K562 (cell line): ENCODE measurements around the gene RER1. TPM values are rescaled to one million over a fixed set of nuclear protein-coding genes. Genes with fewer than 3 reads are reported as not detected.
A peak's percentile ranks its signal among the peaks of the same experiment; 100 is the strongest.

Experiments
- CUX1 ChIP-seq: fragments of 200-800 bp; sonication (Bioruptor generic); IDR thresholded peaks from 2 replicates; pipeline ENCODE4 v1.6.1; 2016; ENCODE audit warnings: missing genetic modification characterization, missing compliant biosample characterization
- E2F5 ChIP-seq: sonication (generic); formaldehyde crosslinking; IDR thresholded peaks from 2 replicates; pipeline ENCODE4 v1.8.0; 2022; ENCODE audit warnings: mild to moderate bottlenecking, missing genetic modification reagents
- HMG20B ChIP-seq: fragments of 250-450 bp; sonication (Bioruptor Pico); IDR thresholded peaks from 2 replicates; pipeline ENCODE4 v1.5.0; 2021; ENCODE audit warnings: mild to moderate bottlenecking
- MIER1 ChIP-seq: fragments of 450-650 bp; IDR thresholded peaks from 2 replicates; pipeline ENCODE4 v1.6.1; 2016; ENCODE audit warnings: antibody characterized with exemption, mild to moderate bottlenecking, low read depth
- RBBP5 ChIP-seq: fragments of 200-600 bp; sonication (generic); IDR thresholded peaks from 2 replicates; pipeline ENCODE4 v1.6.1; 2012; ENCODE audit warnings: borderline replicate concordance, mild to moderate bottlenecking, low read length, control low read depth, inconsistent platforms; ENCODE audit not compliant: insufficient read depth, poor library complexity, severe bottlenecking
- SIN3A ChIP-seq, 2 experiments: fragments of 150-350 bp in 1 of 2; IDR thresholded peaks; 2 replicates each; pipeline ENCODE4 v1.6.1; 2011 to 2016; ENCODE audit warnings: borderline replicate concordance in 2 of 2, low read depth in 2 of 2, low read length in 2 of 2, mild to moderate bottlenecking in 2 of 2, moderate library complexity in 2 of 2; ENCODE audit not compliant: control insufficient read depth in 1 of 2
- SMARCC2 ChIP-seq: fragments of 450-650 bp; IDR thresholded peaks from 2 replicates; pipeline ENCODE4 v1.6.1; 2017; ENCODE audit warnings: antibody characterized with exemption, moderate library complexity, mild to moderate bottlenecking, low read depth
- ZNF280B ChIP-seq: fragments of 250-450 bp; sonication (Bioruptor Pico); IDR thresholded peaks from 2 replicates; pipeline ENCODE4 v1.5.1; 2021; ENCODE audit warnings: mild to moderate bottlenecking
- ZNF407 ChIP-seq: fragments of 450-650 bp; IDR thresholded peaks from 2 replicates; pipeline ENCODE4 v1.6.1; 2016; ENCODE audit warnings: low read depth
- polyA plus RNA-seq, 8 experiments: library from polyadenylated mRNA; depleted of rRNA in 4 of 8; stranded (reverse) in 5 of 8; unstranded in 3 of 8; fragments of >200 nt; fragmentation: Nextera tagmentation in 2 of 8; fragmentation: Illumina TruSeq in 1 of 8; extraction: Ambion mirVana in 2 of 8; extraction: Trizol in 1 of 8; gene quantifications; 2 replicates each; pipeline versions ENCODE4 v1.2.1 to v1.2.3, GENCODE V29; 2011 to 2014; ENCODE audit warnings: inconsistent platforms in 1 of 8, missing spikeins in 1 of 8
- total RNA-seq, 7 experiments: library from RNA; depleted of rRNA in 6 of 7; stranded (reverse); fragments of >200 nt in 6 of 7; fragmentation: Illumina TruSeq in 2 of 7; extraction: Trizol in 2 of 7; gene quantifications; 2 replicates each; pipeline versions ENCODE4 v1.2.1 to v1.2.3, GENCODE V29; 2011 to 2021; ENCODE audit warnings: low replicate concordance in 1 of 7

The RER1 gene
- total and polyA plus RNA-seq, 9 of the 15 experiments (the other 6 are each of a cell fraction or from before 2014, with no cell fraction given): 19.6 to 354 (median 183) TPM

- TF ChIP-seq CUX1 (CRISPR knock-in tag) (no peak), MIER1 (no peak), SMARCC2 (no peak), ZNF407 (no peak), ZNF280B (no peak), SIN3A (IDR thresholded peaks at IDR 0.05; ENCODE audit: borderline replicate concordance in 2 of 2, control insufficient read depth in 1 of 2, low read depth in 2 of 2, low read length in 2 of 2) (peak; percentile 91 to 99; a peak in 3 of 4 replicates), HMG20B (no peak), E2F5 (CRISPR knock-in tag) (0 out of 2 replicates have a peak, but pooled peaks have one; percentile 25), RBBP5 (peak; percentile 94)
Observed at GRCh38 chr1:2391041-2391930, at the start of gene RER1, which contains the start of gene MORN1 (continued).
